ENCODE results near the gene GFRAL.

DNA sequence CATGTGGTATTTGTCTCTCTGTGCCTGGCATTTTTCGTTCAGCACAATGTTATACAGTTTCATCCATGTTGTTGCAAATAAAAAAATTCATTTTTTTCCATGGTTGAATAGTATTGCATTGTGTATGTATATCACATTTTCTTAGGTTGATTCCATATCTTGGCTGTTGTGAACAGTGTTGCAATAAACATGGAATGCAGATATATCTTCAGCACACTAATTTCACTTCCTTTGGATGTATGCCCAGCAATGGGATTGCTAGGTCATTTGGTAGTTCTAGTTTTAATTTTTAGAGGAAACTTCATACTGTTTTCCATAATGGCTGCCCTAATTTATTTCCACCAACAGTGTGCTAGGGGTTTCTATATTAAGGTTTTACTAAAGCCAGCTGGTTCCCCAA is 52.6 kb downstream of the GFRAL start:
- TF ChIP-seq POLR2AphosphoS5 (IDR thresholded peaks at IDR 0.05; ENCODE audit: insufficient read depth, low read depth, low read length): no peak
- no peak for TF ChIP-seq CTCF (IDR thresholded peaks at IDR 0.05; ENCODE audit: extremely low read depth in 1 of 2, insufficient read depth in 1 of 2, low read depth in 1 of 2, low read length in 2 of 2)
